Sciatic nerve (tissue), 2 donors: ENCODE results near the gene ZNF408. TPM values are rescaled to one million over a fixed set of nuclear protein-coding genes. Genes with fewer than 3 reads are reported as not detected.
"Not testable (repeated sequence)": the region's sequence is repeated elsewhere in the genome, so short reads cannot be mapped to it uniquely, and the experiment has no call there.

Experiments
- ATAC-seq: fragments of 200-7000 bp; cut with Tn5 transposase; one replicate; pipeline ENCODE4 v1.9.1; 2020; ENCODE audit warnings: mild to moderate bottlenecking, moderate library complexity
- DNase-seq: peaks from one replicate; pipeline ENCODE4 v3.0.0-alpha.2; 2020; ENCODE audit warnings: low spot score
- intact Hi-C: fragments of 100-400 bp; cut with DNase I; formaldehyde crosslinking; loops from one replicate; pipeline ENCODE4 v1.14.2; 2022
- total RNA-seq: library from RNA; stranded (reverse); fragmentation: NEBNext Ultra II Directional; extraction: Animal tissue kit (Norgen Biotek cat#: 25700); gene quantifications from one replicate; pipeline ENCODE4 v1.2.1, GENCODE V29; 2021
- donor health status: DM: no; HTN: no; CAD: no.
- donor health status: DM: no; HTN: no; CAD: no.

The ZNF408 gene
- total RNA-seq: 6.5 TPM

GRCh38 chr11:46700241-46701077 lies at the start of gene ZNF408, which contains the start of gene ARHGAP1:
Gene ZNF408 (plus strand): TSS chr11:46701031. CDS start chr11:46701048, 17 bp downstream.
Gene ARHGAP1 (minus strand): TSS chr11:46700619. CDS start chr11:46696107, 4,512 bp downstream.
- peak; percentile 100 for DNase-seq
- intact Hi-C loops: no loop called here
- ATAC-seq: peak; percentile 99

DNA sequence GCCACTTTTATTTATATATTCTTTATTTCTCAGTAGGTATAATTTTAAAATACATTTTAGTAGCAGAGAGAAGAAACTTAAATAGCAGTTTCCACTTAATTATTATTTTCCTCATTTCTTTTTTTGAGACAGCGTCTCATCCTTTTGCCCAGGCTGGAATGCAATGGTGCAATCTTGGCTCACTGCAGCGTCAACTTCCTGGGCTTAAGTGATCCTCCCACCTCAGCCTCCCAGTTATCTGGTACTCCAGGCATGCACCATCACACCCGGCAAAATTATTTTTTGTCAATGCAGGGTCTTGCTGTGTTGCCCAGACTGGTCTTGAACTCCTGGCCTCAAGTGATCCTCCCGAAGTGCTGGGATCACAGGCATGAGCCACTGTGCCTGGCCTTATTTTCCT lies 45.2 kb upstream of the ZNF408 start:
- ATAC-seq (no peak), DNase-seq (no peak)
- intact Hi-C loops: no loop called here

DNA sequence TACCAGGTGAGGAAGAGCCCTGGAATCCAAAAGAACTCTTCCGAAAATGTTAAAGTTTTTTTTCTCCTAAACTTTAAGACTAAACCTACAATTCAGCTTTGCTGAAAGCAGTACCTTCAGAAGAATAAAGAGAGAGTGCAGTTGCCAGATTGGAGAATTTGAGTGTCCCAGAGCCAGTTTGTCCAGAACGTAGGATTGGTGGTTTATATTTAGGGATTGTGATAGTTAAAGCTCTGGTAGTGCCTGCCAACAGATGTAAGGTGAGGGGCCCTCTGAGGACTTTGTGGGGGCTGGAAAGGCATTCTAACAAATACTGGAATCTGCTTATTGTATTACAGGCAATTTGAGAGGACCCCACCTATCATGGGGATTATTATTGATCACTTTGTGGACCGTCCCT lies 43.6 kb upstream of the ZNF408 start:
- ATAC-seq (no peak), DNase-seq (no peak)
- intact Hi-C loops: no loop called here

GRCh38 chr11:46658259-46658658 lies 42.6 kb upstream of the ZNF408 start:
- DNase-seq (no peak), ATAC-seq (peak; percentile 77)
- intact Hi-C loops: no loop called here

DNA sequence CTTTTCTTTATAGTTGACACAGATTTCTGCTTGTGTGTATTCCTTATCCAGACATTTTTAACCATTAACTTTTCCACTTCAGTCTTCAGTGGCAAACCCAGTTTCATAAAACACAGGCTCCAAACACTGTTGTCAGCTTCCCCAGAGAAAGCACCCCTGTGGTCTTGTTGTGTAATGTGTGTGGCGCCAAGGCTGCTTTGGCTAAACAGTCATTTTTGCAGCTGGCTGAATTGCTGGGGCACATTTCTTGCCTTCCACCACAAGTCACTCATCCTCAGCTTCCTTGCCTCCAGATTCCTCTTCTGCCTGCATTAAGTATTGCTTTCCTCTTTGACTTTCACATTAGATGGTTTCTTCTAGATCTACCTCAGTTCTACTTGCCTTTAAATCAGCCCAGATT lies 40.9 kb upstream of the ZNF408 start:
- no peak for DNase-seq
- intact Hi-C loops: no loop called here
- peak; percentile 85 for ATAC-seq

DNA sequence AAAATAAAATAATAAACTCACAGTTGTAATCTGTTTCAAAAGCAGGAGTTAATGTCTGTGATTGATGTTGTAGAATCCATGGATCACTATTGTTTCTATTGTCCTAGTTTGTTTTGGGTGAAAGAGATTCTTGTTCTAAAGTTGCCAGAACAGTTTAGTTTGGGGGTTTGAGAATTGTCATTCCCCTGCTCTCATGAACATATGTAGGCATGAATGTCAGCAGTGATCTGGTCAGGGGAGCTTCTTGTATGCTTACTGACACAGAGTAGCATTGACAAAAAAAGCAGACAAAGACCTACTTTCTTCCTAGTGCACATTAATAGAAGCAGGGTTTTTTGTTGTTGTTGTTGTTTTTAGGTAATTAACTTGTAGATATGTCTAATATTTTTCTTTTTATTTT lies 39.0 kb upstream of the ZNF408 start:
- intact Hi-C loops: no loop called here
- DNase-seq (no peak), ATAC-seq (no peak)

GRCh38 chr11:46662366-46662765 lies 38.5 kb upstream of the ZNF408 start:
- ATAC-seq: no peak
- intact Hi-C loops: no loop called here
- DNase-seq: no peak

GRCh38 chr11:46663277-46663940 lies 37.4 kb upstream of the ZNF408 start:
- DNase-seq (no peak), ATAC-seq (no peak)
- intact Hi-C loops: no loop called here

- ATAC-seq (no peak), DNase-seq (no peak)
- intact Hi-C loops: no loop called here
Measured at GRCh38 chr11:46664612-46665011, 36.2 kb upstream of the ZNF408 start.

GRCh38 chr11:46665356-46665755 lies 35.5 kb upstream of the ZNF408 start:
- ATAC-seq (no peak), DNase-seq (no peak)
- intact Hi-C loops: no loop called here

DNA sequence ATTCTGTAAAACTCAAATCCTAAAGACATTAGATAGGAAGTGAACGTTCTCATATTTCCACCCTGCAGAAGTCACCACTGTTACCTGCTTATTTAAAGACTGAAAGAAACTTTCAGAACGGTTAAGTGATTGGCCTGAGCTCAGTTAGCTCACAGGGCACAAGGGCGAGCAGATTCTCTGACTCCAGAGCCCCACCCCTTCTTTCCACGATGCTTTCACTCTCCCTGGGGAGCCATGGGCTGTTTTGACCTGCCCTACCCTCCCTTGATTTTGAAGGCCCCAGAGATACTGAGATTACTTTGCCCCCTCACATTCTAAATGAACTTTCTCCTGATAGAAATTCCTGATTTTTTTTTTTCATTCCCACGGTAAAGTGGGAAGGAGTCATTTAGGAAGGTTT lies 34.3 kb upstream of the ZNF408 start:
- peak; percentile 95 for ATAC-seq
- intact Hi-C loops: no loop called here
- no peak for DNase-seq

GRCh38 chr11:46667043-46667481 lies 33.8 kb upstream of the ZNF408 start:
- intact Hi-C loops: no loop called here
- no peak for DNase-seq
- ATAC-seq: peak; percentile 75

GRCh38 chr11:46668480-46669085 lies 32.2 kb upstream of the ZNF408 start:
- ATAC-seq: no peak
- intact Hi-C loops: no loop called here
- DNase-seq: no peak

GRCh38 chr11:46669711-46670139 lies 31.1 kb upstream of the ZNF408 start:
- ATAC-seq (no peak), DNase-seq (peak; percentile 32)
- intact Hi-C loops: no loop called here

DNA sequence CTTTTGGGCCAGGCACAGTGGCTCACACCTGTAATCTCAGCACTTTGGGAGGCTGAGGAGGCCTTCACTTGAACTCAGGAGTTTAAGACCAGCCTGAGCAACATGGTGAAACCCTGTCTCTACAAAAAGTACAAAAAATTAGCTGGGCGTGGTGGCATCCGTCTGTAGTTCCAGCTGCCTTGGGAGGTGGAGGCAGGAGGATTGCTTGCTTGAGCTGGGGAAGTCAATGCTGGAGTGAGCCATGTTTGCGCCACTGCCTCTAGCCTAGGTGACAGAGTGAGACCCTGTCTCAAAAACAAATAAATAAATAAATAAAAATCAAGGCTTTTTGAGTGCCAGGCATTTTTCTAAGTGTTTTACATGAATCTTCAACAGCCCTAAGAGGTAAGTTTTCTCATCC lies 30.3 kb upstream of the ZNF408 start:
- ATAC-seq, intact Hi-C loops: not testable (repeated sequence)
- DNase-seq: peak; percentile 40

DNA sequence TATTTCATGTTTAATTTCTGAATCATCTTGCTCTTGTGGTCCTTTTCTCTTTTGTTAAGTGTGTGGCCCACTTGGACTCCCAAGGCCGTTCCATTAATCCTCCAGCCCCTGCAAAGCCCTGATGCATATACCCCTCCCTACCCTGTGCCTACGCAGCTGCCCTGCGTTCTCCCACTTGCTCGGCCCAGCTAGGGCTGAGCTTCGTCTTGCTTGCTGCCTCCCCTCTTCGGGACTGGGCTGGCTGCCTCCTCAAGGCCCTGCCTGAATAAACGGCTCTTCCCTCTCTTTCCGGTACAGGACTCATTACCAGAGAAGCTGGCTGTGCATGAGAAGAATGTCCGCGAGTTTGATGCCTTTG lies 28.9 kb upstream of the ZNF408 start:
- ATAC-seq (no peak), DNase-seq (no peak)

GRCh38 chr11:46672381-46672839 lies 28.4 kb upstream of the ZNF408 start:
- intact Hi-C loops: no loop called here
- ATAC-seq (no peak), DNase-seq (no peak)

More for the DNA sequence above, 28.9 kb upstream of the ZNF408 start:
- intact Hi-C loops: no loop called here

GRCh38 chr11:46673713-46674462 lies 26.9 kb upstream of the ZNF408 start:
- ATAC-seq (no peak), DNase-seq (peak; percentile 46)

More at GRCh38 chr11:46673713-46674462, 26.9 kb upstream of the ZNF408 start:
- intact Hi-C loops: no loop called here
